ENCODE data around the gene FAM131C. TPM values are rescaled to one million over a fixed set of nuclear protein-coding genes. Genes with fewer than 3 reads are reported as not detected.
"Not testable (repeated sequence)": the region's sequence is repeated elsewhere in the genome, so short reads cannot be mapped to it uniquely, and the experiment has no call there.

Gene FAM131C
- polyA plus RNA-seq, 1 donor: 1.1 TPM

DNA sequence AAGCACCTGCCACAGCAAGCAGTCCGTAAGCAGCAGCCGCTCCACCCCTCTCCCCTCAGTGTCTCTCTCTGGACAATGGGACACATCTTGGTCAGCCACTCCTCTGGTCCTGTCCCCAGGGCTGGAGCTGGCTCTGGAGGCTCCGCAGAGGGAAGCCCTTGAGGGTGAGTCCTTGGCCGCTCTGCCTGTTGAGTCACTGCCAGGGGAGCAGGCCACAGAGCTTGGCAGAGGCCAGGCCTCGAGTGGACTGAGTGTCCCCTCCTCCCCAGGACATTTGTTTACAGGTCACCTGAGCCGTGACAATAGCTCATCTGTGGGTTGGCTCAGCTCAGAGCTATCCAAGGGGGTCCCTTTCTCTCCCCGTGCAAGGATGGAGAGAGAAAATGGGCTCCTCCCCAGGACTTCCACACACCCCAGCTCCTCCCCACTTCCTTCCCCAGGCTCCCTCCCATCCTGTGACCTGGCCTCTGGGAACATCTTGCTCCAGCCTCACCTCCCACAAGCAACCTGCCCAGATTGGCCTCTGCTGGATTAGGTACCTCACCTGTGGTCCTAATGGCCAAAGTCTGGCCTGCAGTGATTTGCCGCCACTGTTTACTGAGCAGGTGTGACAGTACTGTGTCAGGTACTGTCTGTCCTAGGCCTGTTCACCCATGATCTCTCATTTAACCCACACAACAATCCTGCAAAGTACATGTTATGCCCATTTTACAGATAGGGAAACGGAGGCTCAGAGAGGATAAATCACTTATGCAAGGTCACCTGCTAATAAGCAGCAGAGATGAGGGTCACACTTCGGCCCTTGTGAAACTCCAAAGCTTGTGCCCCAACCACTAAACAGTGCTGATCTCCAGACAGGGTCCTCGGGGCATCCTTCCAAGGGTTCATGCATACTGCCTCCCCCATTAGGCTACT lies 4.8 kb downstream of the FAM131C start:
- no CpG with 5 or more reads among the region's 11 CpGs for WGBS (ENCODE audit: insufficient coverage, low lambda C conversion rate)
- DNase-seq: no peak
- H3K9me3 ChIP-seq (ENCODE audit: control insufficient read depth, low read depth, low read length): no peaks in the 10 kb centered on the region
- H3K36me3 ChIP-seq (ENCODE audit: control insufficient read depth, insufficient read depth, low read length): no peaks in the 10 kb centered on the region
- peaks cover 2% of the 10 kb centered on the region for H3K27me3 ChIP-seq (ENCODE audit: control insufficient read depth, insufficient read depth, low read length)
- no peak overlapping the region for H3K27ac ChIP-seq (ENCODE audit: low read length)
- H3K4me3 ChIP-seq (ENCODE audit: low read length): no peak overlapping the region
- H3K4me1 ChIP-seq (ENCODE audit: control insufficient read depth, insufficient read depth, low read length): peaks cover 45% of the 10 kb centered on the region

- Histone ChIP-seq H3K4me1 (ENCODE audit: control insufficient read depth, insufficient read depth, low read length) (peaks cover 43% of the 10 kb centered on the region), H3K27me3 (ENCODE audit: control insufficient read depth, insufficient read depth, low read length) (peaks cover under 1% of the 10 kb centered on the region), H3K4me3 (ENCODE audit: low read length) (no peak overlapping the region), H3K9me3 (ENCODE audit: control insufficient read depth, low read depth, low read length) (no peaks in the 10 kb centered on the region), H3K27ac (ENCODE audit: low read length) (peak overlapping the region; percentile 67), H3K36me3 (ENCODE audit: control insufficient read depth, insufficient read depth, low read length) (no peaks in the 10 kb centered on the region)
- no peak for DNase-seq
- WGBS (ENCODE audit: insufficient coverage, low lambda C conversion rate): no CpG with 5 or more reads among the region's 13 CpGs
Observed at GRCh38 chr1:16067933-16068332, 5.5 kb downstream of the FAM131C start.

GRCh38 chr1:16067127-16067768 lies 6.2 kb downstream of the FAM131C start:
- Histone ChIP-seq H3K4me3 (ENCODE audit: low read length) (no peak overlapping the region), H3K36me3 (ENCODE audit: control insufficient read depth, insufficient read depth, low read length) (no peaks in the 10 kb centered on the region), H3K4me1 (ENCODE audit: control insufficient read depth, insufficient read depth, low read length) (peaks cover 38% of the 10 kb centered on the region), H3K9me3 (ENCODE audit: control insufficient read depth, low read depth, low read length) (no peaks in the 10 kb centered on the region), H3K27me3 (ENCODE audit: control insufficient read depth, insufficient read depth, low read length) (no peaks in the 10 kb centered on the region), H3K27ac (ENCODE audit: low read length) (peak overlapping the region; percentile 67)
- peak; percentile 96 to 99 for DNase-seq
- no CpG with 5 or more reads among the region's 6 CpGs for WGBS (ENCODE audit: insufficient coverage, low lambda C conversion rate)

- Histone ChIP-seq H3K27me3 (ENCODE audit: control insufficient read depth, insufficient read depth, low read length) (no peaks in the 10 kb centered on the region), H3K36me3 (ENCODE audit: control insufficient read depth, insufficient read depth, low read length) (no peaks in the 10 kb centered on the region), H3K4me1 (ENCODE audit: control insufficient read depth, insufficient read depth, low read length) (peaks cover 41% of the 10 kb centered on the region), H3K4me3 (ENCODE audit: low read length) (no peak overlapping the region), H3K9me3 (ENCODE audit: control insufficient read depth, low read depth, low read length) (no peaks in the 10 kb centered on the region), H3K27ac (ENCODE audit: low read length) (peak overlapping the region; percentile 41)
- WGBS (ENCODE audit: insufficient coverage, low lambda C conversion rate): no CpG with 5 or more reads among the region's 4 CpGs
- no peak for DNase-seq
Observed at GRCh38 chr1:16066245-16066644, 7.2 kb downstream of the FAM131C start.

DNA sequence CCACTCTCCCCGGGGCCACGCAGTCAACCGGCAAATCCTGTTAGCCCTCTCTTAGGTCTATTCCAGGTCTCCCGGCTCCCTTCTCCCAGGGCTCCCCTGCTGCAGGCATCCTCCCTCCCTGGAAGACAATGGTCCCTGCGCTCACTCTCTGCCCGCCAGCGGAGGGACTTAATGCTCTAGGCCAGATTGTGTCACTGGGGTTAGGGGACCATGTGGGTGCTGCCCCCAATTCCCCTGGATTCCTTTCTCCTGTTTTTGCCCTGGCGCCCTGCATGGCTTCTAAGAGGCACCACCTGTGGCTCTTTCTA lies 8.2 kb downstream of the FAM131C start:
- Histone ChIP-seq H3K27ac (ENCODE audit: low read length) (no peak overlapping the region), H3K36me3 (ENCODE audit: control insufficient read depth, insufficient read depth, low read length) (no peaks in the 10 kb centered on the region), H3K4me3 (ENCODE audit: low read length) (no peak overlapping the region), H3K9me3 (ENCODE audit: control insufficient read depth, low read depth, low read length) (no peaks in the 10 kb centered on the region), H3K27me3 (ENCODE audit: control insufficient read depth, insufficient read depth, low read length) (no peaks in the 10 kb centered on the region), H3K4me1 (ENCODE audit: control insufficient read depth, insufficient read depth, low read length) (peaks cover 48% of the 10 kb centered on the region)
- DNase-seq: no peak
- no CpG with 5 or more reads among the region's 8 CpGs for WGBS (ENCODE audit: insufficient coverage, low lambda C conversion rate)

- H3K27me3 ChIP-seq (ENCODE audit: control insufficient read depth, insufficient read depth, low read length): no peaks in the 10 kb centered on the region
- H3K27ac ChIP-seq (ENCODE audit: low read length): no peak overlapping the region
- H3K36me3 ChIP-seq (ENCODE audit: control insufficient read depth, insufficient read depth, low read length): no peaks in the 10 kb centered on the region
- H3K4me3 ChIP-seq (ENCODE audit: low read length): no peak overlapping the region
- WGBS (ENCODE audit: insufficient coverage, low lambda C conversion rate): no CpG with 5 or more reads among the region's 13 CpGs
- peaks cover 48% of the 10 kb centered on the region for H3K4me1 ChIP-seq (ENCODE audit: control insufficient read depth, insufficient read depth, low read length)
- no peak for DNase-seq
- H3K9me3 ChIP-seq (ENCODE audit: control insufficient read depth, low read depth, low read length): no peaks in the 10 kb centered on the region
Observed at GRCh38 chr1:16064536-16065268, 8.7 kb downstream of the FAM131C start.

DNA sequence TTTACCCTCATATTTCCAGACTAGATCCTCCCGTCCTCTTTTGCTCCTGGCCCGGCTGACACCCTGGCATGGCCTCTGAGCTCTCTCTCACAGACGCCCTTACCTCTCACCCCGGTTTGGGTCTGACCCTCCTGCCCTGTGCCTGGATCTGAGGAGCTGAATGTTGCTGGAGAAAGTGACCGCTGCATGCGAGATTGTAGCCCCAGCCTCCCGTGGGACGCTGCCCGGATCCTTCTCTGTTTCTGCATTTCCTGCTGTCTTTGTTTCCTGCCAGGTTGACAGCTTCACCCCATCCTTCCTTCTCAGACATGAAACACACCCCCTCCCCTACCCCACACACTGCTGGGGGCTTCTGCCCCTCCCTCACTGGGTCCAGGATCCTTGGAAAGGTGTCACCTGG lies 9.5 kb downstream of the FAM131C start:
- Histone ChIP-seq H3K4me3 (ENCODE audit: low read length) (no peak overlapping the region), H3K4me1 (ENCODE audit: control insufficient read depth, insufficient read depth, low read length) (peaks cover 48% of the 10 kb centered on the region), H3K36me3 (ENCODE audit: control insufficient read depth, insufficient read depth, low read length) (no peaks in the 10 kb centered on the region), H3K27me3 (ENCODE audit: control insufficient read depth, insufficient read depth, low read length) (no peaks in the 10 kb centered on the region), H3K9me3 (ENCODE audit: control insufficient read depth, low read depth, low read length) (no peaks in the 10 kb centered on the region), H3K27ac (ENCODE audit: low read length) (no peak overlapping the region)
- no peak for DNase-seq
- no CpG with 5 or more reads among the region's 9 CpGs for WGBS (ENCODE audit: insufficient coverage, low lambda C conversion rate)

DNA sequence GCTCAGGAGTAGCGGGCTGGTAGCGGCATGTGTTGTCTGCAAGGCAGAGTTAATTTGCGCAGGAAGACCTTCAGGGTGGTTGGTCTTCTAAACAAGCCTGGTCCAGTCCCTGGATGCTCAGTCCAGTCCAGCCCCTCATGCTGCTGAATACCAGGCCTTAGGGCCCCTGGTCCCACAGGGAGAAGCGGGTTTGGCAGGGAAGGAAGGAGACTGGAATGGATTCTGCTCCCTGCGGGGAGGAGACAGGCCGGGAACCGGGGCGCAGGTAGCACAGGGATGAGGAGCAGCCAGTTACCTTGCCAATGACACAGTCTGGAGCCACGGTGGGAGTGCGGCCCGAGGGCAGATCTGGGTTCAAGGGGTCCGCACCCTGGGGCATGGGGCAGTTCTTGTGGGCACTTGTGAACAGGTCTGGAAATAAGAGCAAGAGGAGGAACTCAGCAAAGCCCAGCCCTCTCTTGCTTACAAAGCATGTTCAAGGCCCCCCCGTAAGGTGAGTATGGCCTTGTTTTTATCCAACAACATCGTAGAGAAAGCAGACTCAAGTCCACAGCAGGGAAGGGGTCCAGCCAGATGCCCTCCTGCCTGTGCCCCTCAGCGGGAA lies 10.1 kb downstream of the FAM131C start:
- no CpG with 5 or more reads among the region's 15 CpGs for WGBS (ENCODE audit: insufficient coverage, low lambda C conversion rate)
- DNase-seq: no peak
- Histone ChIP-seq H3K4me1 (ENCODE audit: control insufficient read depth, insufficient read depth, low read length) (peaks cover 48% of the 10 kb centered on the region), H3K36me3 (ENCODE audit: control insufficient read depth, insufficient read depth, low read length) (no peaks in the 10 kb centered on the region), H3K27me3 (ENCODE audit: control insufficient read depth, insufficient read depth, low read length) (no peaks in the 10 kb centered on the region), H3K9me3 (ENCODE audit: control insufficient read depth, low read depth, low read length) (no peaks in the 10 kb centered on the region), H3K27ac (ENCODE audit: low read length) (no peak overlapping the region), H3K4me3 (ENCODE audit: low read length) (no peak overlapping the region)

DNA sequence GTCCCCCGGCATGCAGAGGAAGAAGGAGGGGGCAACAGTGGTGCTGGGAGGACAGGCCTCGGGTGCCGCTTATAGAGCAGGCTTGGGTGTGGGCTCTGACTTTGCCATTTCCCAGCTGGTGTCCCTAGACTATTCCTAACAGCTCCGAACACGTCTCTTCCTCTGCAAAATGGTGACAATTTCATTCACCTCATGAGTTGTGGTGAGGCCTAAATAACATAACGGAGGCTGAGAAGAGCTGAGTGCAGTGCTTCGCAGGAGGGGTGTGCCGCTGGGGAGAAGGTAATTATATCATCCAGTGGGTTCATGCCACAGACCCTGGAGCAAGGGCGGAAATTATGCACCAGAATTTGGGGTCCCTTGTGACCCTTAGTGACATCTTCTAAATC lies 10.8 kb downstream of the FAM131C start:
- WGBS (ENCODE audit: insufficient coverage, low lambda C conversion rate): no CpG with 5 or more reads among the region's 9 CpGs
- H3K4me1 ChIP-seq (ENCODE audit: control insufficient read depth, insufficient read depth, low read length): peaks cover 41% of the 10 kb centered on the region

DNA sequence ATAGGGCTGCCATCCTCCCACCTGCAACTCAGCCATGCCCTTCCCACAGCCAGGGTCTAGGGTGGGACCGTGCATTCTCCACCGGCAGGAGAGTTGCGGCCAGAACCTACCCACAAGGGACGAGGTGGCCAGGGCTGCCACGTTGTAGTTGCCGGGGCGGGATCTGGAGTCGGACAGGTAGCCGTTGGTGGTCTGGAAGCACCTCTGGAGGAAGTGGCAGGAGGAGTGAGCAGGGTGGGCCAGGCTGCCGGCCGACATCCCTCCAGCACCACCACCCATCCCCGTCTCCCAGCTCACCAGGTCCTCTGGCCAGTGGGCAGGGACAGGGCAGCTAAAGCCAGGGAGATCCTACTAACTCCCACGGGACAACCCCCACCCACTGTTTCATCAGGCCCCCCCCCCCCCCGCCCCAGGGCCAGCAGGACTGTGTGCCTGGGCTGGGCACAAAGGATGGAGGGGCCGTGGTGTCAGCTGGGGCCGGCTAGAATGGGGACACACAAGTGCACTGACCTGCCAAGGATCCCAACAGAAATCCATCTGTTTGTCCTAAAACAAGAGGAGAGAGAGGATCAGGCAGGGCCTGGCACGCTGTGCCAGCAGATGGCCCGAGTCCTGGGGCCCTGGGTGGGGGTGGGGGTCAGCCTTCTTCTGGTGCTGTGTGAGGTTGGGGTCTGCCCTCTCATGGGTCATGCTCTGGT lies 11.3 kb downstream of the FAM131C start:
- WGBS (ENCODE audit: insufficient coverage, low lambda C conversion rate): no CpG with 5 or more reads among the region's 18 CpGs
- not testable (repeated sequence) for H3K9me3 ChIP-seq (ENCODE audit: control insufficient read depth, low read depth, low read length); H3K27ac ChIP-seq (ENCODE audit: low read length); H3K36me3 ChIP-seq (ENCODE audit: control insufficient read depth, insufficient read depth, low read length); DNase-seq; H3K27me3 ChIP-seq (ENCODE audit: control insufficient read depth, insufficient read depth, low read length); H3K4me3 ChIP-seq (ENCODE audit: low read length)
- H3K4me1 ChIP-seq (ENCODE audit: control insufficient read depth, insufficient read depth, low read length): peaks cover 36% of the 10 kb centered on the region

More for the DNA sequence above, 10.8 kb downstream of the FAM131C start:
- H3K36me3 ChIP-seq (ENCODE audit: control insufficient read depth, insufficient read depth, low read length); H3K9me3 ChIP-seq (ENCODE audit: control insufficient read depth, low read depth, low read length); H3K27ac ChIP-seq (ENCODE audit: low read length); DNase-seq; H3K27me3 ChIP-seq (ENCODE audit: control insufficient read depth, insufficient read depth, low read length); H3K4me3 ChIP-seq (ENCODE audit: low read length): not testable (repeated sequence)
